ENCODE data around the gene CHRNA10.

Gene CHRNA10

DNA sequence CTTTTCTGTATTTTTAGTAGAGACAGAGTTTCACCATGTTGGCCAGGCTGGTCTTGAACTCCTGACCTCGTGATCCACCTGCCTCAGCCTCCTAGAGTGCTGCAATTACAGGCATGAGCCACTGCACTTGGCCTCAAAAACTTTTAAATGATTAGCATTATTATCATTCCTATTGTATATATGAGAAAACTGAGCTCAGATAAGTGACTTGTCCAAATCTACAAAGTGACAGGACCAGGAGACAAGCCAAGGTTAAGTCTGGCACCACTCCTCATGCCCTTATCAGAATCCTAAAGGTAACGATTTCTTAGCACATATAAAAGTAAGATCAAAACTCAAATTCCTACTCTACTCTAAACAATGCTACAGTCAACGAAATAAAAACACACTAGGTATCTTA is 32.2 kb upstream of the CHRNA10 start:
- no peak for TF ChIP-seq CTCF (IDR thresholded peaks at IDR 0.05; ENCODE audit: unreplicated experiment in 3 of 3)
- no peaks in the 10 kb centered on the region for H3K4me1 Mint-ChIP-seq
- H3K36me3 Mint-ChIP-seq (ENCODE audit: low read depth), result peaks cover 78% of the 10 kb centered on the region
- H3K27ac Mint-ChIP-seq, result no peak overlapping the region
- H3K9me3 Mint-ChIP-seq, result no peaks in the 10 kb centered on the region
- H3K4me3 Mint-ChIP-seq, result no peak overlapping the region
- no peaks in the 10 kb centered on the region for H3K27me3 Mint-ChIP-seq (ENCODE audit: low read depth)

GRCh38 chr11:3700910-3701309 is 29.7 kb upstream of the CHRNA10 start:
- peaks cover 72% of the 10 kb centered on the region for H3K36me3 Mint-ChIP-seq (ENCODE audit: low read depth)
- no peaks in the 10 kb centered on the region for H3K27me3 Mint-ChIP-seq (ENCODE audit: low read depth)
- no peak for TF ChIP-seq CTCF (IDR thresholded peaks at IDR 0.05; ENCODE audit: unreplicated experiment in 3 of 3)
- H3K27ac Mint-ChIP-seq, result no peak overlapping the region
- H3K9me3 Mint-ChIP-seq, result no peaks in the 10 kb centered on the region
- no peaks in the 10 kb centered on the region for H3K4me1 Mint-ChIP-seq
- H3K4me3 Mint-ChIP-seq, result no peak overlapping the region

DNA sequence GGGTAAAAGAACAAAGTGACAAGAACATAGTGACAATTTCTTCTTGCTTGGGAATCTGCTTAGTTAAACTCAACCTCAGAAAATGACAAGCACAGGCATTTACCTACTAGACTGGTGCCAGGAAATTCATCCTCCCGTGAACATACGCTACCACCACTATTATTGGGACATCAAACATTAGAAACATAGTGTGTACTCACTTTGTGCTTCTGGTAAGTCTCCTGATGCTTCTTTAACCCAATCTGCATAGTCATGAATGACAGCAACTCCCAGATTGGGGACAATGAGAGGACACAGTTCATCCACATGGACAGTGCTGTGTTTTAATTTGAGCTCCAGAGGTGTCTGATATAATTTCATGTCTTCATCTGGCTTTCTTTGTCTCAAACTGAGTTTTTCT is 29.2 kb upstream of the CHRNA10 start:
- Mint-ChIP-seq H3K4me1 (no peaks in the 10 kb centered on the region), H3K9me3 (no peaks in the 10 kb centered on the region), H3K36me3 (ENCODE audit: low read depth) (peaks cover 72% of the 10 kb centered on the region), H3K4me3 (no peak overlapping the region), H3K27me3 (ENCODE audit: low read depth) (no peaks in the 10 kb centered on the region), H3K27ac (no peak overlapping the region)
- no peak for TF ChIP-seq CTCF (IDR thresholded peaks at IDR 0.05; ENCODE audit: unreplicated experiment in 3 of 3)

GRCh38 chr11:3686751-3687150 is 15.6 kb upstream of the CHRNA10 start:
- H3K27me3 Mint-ChIP-seq (ENCODE audit: low read depth), result no peaks in the 10 kb centered on the region
- H3K9me3 Mint-ChIP-seq, result no peaks in the 10 kb centered on the region
- H3K27ac Mint-ChIP-seq, result no peak overlapping the region
- no peak overlapping the region for H3K4me3 Mint-ChIP-seq
- TF ChIP-seq CTCF (IDR thresholded peaks at IDR 0.05; ENCODE audit: unreplicated experiment in 3 of 3), result no peak
- H3K4me1 Mint-ChIP-seq, result no peaks in the 10 kb centered on the region
- peaks cover 64% of the 10 kb centered on the region for H3K36me3 Mint-ChIP-seq (ENCODE audit: low read depth)

DNA sequence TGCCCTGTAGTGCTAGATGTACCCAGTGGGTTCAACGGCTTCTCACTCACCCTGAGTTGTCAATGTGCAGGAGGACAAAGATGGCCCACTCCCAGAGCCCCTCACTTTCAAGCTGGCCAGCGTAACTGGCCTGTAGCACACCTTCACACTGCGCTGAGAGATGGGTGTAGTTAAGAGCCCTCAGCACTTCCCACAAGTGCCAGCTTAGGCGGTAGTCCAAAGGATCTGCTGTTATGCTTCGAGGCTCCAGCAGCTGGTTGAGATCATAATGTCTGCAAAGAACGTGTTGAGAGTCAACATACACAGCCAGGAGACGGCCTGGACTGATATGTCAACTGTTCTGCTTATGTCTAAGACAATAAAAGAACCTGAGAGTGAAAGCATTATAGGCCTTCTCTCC is 14.7 kb upstream of the CHRNA10 start:
- H3K4me3 Mint-ChIP-seq, result no peak overlapping the region

More for the DNA sequence above, 14.7 kb upstream of the CHRNA10 start:
- TF ChIP-seq CTCF (IDR thresholded peaks at IDR 0.05; ENCODE audit: unreplicated experiment in 3 of 3), result no peak
- H3K4me1 Mint-ChIP-seq, result no peaks in the 10 kb centered on the region
- peaks cover 68% of the 10 kb centered on the region for H3K36me3 Mint-ChIP-seq (ENCODE audit: low read depth)
- no peak overlapping the region for H3K27ac Mint-ChIP-seq
- H3K27me3 Mint-ChIP-seq (ENCODE audit: low read depth), result no peaks in the 10 kb centered on the region
- H3K9me3 Mint-ChIP-seq, result no peaks in the 10 kb centered on the region

All from nephron (organoid).